ENCODE data around the gene ALG3.

The ALG3 gene

DNA sequence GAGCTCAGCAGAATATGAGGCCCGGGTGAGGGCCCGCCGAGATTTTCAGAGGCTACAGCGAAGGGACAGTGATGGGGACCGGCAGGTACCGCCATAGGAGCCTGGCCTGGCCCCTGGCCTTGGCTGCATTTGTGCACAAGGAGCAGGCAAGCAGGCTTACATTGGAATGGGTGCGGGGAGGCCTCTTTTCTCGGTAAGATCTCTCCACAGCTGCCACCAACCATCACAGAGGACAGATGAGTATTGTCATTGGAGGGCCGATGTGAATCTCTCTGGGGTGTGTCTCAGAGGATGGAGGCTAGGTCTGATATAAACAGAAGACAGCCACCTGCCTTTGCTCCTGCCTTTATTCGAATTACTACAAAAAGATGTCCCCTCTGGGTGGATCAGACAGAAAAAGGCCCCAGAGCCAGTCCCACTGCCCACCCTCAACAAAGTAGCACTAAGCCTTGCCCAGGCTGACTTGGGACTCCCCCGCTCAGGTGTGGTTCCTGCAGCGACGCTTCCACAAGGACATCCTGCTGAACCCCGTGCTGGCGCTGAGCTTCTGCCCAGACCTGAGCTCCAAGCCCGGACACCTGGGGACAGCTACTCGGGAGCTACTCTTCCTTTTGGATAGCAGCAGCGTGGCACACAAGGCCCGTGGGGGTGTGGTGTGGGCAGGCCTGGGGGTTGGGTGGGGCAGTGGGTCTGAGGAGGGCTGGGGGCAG is 13.9 kb downstream of the ALG3 start:
- no peak for DNase-seq (ENCODE audit: low read depth)
- no peak overlapping the region for H3K4me3 ChIP-seq (ENCODE audit: low read depth, low read length)
- TF ChIP-seq, protein P1, sequence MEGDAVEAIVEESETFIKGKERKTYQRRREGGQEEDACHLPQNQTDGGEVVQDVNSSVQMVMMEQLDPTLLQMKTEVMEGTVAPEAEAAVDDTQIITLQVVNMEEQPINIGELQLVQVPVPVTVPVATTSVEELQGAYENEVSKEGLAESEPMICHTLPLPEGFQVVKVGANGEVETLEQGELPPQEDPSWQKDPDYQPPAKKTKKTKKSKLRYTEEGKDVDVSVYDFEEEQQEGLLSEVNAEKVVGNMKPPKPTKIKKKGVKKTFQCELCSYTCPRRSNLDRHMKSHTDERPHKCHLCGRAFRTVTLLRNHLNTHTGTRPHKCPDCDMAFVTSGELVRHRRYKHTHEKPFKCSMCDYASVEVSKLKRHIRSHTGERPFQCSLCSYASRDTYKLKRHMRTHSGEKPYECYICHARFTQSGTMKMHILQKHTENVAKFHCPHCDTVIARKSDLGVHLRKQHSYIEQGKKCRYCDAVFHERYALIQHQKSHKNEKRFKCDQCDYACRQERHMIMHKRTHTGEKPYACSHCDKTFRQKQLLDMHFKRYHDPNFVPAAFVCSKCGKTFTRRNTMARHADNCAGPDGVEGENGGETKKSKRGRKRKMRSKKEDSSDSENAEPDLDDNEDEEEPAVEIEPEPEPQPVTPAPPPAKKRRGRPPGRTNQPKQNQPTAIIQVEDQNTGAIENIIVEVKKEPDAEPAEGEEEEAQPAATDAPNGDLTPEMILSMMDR (IDR thresholded peaks at IDR 0.05; ENCODE audit: control insufficient read depth, extremely low read depth, insufficient read depth), result no peak

DNA sequence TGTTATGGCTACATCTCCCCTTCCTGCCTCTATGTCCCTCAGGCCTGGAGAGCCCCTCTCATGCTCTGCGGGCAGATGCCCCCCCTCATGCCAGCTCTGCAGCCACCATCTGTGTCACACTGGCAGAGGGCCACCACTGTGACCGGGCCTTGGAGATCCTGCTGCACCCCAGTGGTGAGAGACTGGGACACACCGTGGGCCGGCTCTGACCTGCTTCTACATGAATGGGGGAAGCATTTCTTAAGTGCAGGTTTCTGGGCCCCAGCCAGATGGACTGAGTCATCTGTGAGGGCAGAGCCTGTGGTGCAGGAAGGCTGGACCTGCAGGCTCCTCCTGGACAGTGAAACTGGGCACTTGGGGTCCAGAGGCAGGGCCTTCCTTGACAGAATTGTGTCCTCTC is 14.5 kb downstream of the ALG3 start:
- TF ChIP-seq, protein P1 (IDR thresholded peaks at IDR 0.05; ENCODE audit: control insufficient read depth, extremely low read depth, insufficient read depth), result 0 out of 2 replicates have a peak, but pooled peaks have one; percentile 21
- no peak for DNase-seq (ENCODE audit: low read depth)
- H3K4me3 ChIP-seq (ENCODE audit: low read depth, low read length), result no peak overlapping the region

GRCh38 chr3:184233127-184233843 is 15.5 kb downstream of the ALG3 start:
- no peak overlapping the region for H3K4me3 ChIP-seq (ENCODE audit: low read depth, low read length)
- DNase-seq (ENCODE audit: low read depth), result no peak
- TF ChIP-seq, protein P1 (IDR thresholded peaks at IDR 0.05; ENCODE audit: control insufficient read depth, extremely low read depth, insufficient read depth), result no peak

DNA sequence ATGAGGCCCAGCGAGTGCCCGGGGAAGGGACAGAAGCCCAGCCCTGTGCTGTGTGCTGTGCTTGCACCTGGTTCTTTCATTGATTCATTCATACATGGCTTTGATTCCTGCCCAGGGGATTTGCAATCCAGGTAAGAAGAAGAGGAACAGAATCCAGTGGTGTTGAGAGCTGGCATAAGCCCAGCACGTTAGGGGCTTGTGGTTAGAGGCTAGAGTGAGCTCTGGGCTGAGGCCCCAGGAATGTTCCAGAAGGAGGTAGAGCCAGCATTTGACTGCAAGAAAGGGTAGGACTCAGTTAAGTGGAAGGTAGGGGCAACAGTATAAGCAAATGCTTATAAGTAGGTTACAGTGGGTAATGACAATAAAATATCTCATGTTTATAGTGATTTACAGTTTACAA is 17.1 kb downstream of the ALG3 start:
- no peak overlapping the region for H3K4me3 ChIP-seq (ENCODE audit: low read depth, low read length)
- TF ChIP-seq, protein P1 (IDR thresholded peaks at IDR 0.05; ENCODE audit: control insufficient read depth, extremely low read depth, insufficient read depth), result no peak
- DNase-seq (ENCODE audit: low read depth), result no peak

- no peak for DNase-seq (ENCODE audit: low read depth)
- no peak overlapping the region for H3K4me3 ChIP-seq (ENCODE audit: low read depth, low read length)
- TF ChIP-seq, protein P1 (IDR thresholded peaks at IDR 0.05; ENCODE audit: control insufficient read depth, extremely low read depth, insufficient read depth), result no peak
Measured at GRCh38 chr3:184230603-184231528, 17.9 kb downstream of the ALG3 start.

DNA sequence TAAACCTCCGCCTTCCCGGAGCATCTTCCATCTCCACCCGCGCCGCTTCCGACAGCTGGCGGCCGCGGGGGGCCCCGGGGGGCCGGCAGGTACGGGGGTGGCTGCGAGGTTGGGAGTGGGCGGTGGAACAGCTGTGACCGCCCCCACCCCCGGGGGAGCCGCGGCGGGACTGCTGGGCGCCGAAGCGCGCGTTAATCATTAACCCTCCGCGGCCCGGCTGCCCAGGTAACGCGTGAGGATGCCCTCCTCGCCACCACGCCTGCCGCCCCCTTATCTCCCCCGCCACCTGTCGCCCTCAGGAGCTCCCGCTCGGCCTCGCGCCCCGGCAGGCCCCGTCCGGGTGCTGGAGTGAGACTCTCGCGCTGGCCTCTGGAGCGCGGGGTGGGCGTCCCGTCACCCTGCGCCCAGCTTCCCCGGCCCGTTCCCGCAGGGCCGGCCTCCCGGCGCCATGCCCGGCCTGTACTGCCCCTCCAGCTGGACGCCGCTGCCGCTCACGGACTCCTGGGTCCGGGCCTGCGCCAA is 18.6 kb downstream of the ALG3 start:
- TF ChIP-seq, protein P1 (IDR thresholded peaks at IDR 0.05; ENCODE audit: control insufficient read depth, extremely low read depth, insufficient read depth), result no peak
- peak overlapping the region; percentile 39 for H3K4me3 ChIP-seq (ENCODE audit: low read depth, low read length)
- DNase-seq (ENCODE audit: low read depth), result no peak

Data from LNCaP clone FGC (cell line).